Stimulated activated CD8-positive, alpha-beta memory T cell treated with anti-CD3 and anti-CD28 coated beads, Interleukin-15, amount 100 ng/mL, for 24 hours (primary cell): ENCODE measurements around the gene PXMP2.
"Not testable (repeated sequence)": the region's sequence is repeated elsewhere in the genome, so short reads cannot be mapped to it uniquely, and the experiment has no call there.

ENCODE experiments used
- DNase-seq: peaks from one replicate; pipeline ENCODE4 v3.0.0-alpha.2; 2020; ENCODE audit warnings: low read depth

The PXMP2 gene

GRCh38 chr12:132694888-132695287, 7.5 kb downstream of the PXMP2 start:
- DNase-seq: not testable (repeated sequence)

- no peak for DNase-seq
These were observed 8.0 kb downstream of the PXMP2 start for GRCh38 chr12:132695431-132695830.

- DNase-seq: no peak
These were observed 11.0 kb downstream of the PXMP2 start for GRCh38 chr12:132698341-132698740.

GRCh38 chr12:132700212-132700822, 12.9 kb downstream of the PXMP2 start:
- DNase-seq: no peak

- DNase-seq: no peak
These were observed 15.3 kb downstream of the PXMP2 start for GRCh38 chr12:132702640-132703039.

GRCh38 chr12:132703641-132704040, 16.3 kb downstream of the PXMP2 start:
- DNase-seq: no peak

- DNase-seq: no peak
These were observed 19.9 kb downstream of the PXMP2 start for GRCh38 chr12:132707241-132707640.

- DNase-seq: no peak
These were observed 20.8 kb downstream of the PXMP2 start for GRCh38 chr12:132708150-132708549.

GRCh38 chr12:132710043-132710404, 22.6 kb downstream of the PXMP2 start:
- DNase-seq: no peak

GRCh38 chr12:132710405-132711079, 23.2 kb downstream of the PXMP2 start, which contains the start of gene PGAM5:
Gene PGAM5, plus strand, starts transcription at chr12:132710842. Its CDS starts 35 bp downstream, at chr12:132710877.
- DNase-seq: peak; percentile 79

GRCh38 chr12:132711080-132711843, 23.9 kb downstream of the PXMP2 start:
- DNase-seq: no peak

- no peak for DNase-seq
These were observed 25.7 kb downstream of the PXMP2 start for GRCh38 chr12:132713123-132713522.

GRCh38 chr12:132715874-132716273, 28.5 kb downstream of the PXMP2 start:
- no peak for DNase-seq

- DNase-seq: no peak
These were observed 29.0 kb downstream of the PXMP2 start for GRCh38 chr12:132716356-132716755.

GRCh38 chr12:132717011-132717410, 29.6 kb downstream of the PXMP2 start:
- no peak for DNase-seq

GRCh38 chr12:132717531-132718387, 30.4 kb downstream of the PXMP2 start:
- DNase-seq: no peak

GRCh38 chr12:132718644-132719043, 31.3 kb downstream of the PXMP2 start:
- no peak for DNase-seq

- no peak for DNase-seq
These were observed 32.0 kb downstream of the PXMP2 start for GRCh38 chr12:132719141-132719953.

GRCh38 chr12:132719954-132720324, 32.6 kb downstream of the PXMP2 start:
- no peak for DNase-seq

GRCh38 chr12:132720606-132721345, 33.4 kb downstream of the PXMP2 start:
- DNase-seq: no peak
